Fibroblast of skin of left biceps (primary cell): ENCODE results near the gene SALL4.
"Not testable (repeated sequence)": the region's sequence is repeated elsewhere in the genome, so short reads cannot be mapped to it uniquely, and the experiment has no call there.

Experiments
- DNase-seq, 2 experiments: peaks; one replicate each; pipeline ENCODE4 v3.0.0-alpha.2; 2013; ENCODE audit warnings: low read depth in 2 of 2

The SALL4 gene

DNA sequence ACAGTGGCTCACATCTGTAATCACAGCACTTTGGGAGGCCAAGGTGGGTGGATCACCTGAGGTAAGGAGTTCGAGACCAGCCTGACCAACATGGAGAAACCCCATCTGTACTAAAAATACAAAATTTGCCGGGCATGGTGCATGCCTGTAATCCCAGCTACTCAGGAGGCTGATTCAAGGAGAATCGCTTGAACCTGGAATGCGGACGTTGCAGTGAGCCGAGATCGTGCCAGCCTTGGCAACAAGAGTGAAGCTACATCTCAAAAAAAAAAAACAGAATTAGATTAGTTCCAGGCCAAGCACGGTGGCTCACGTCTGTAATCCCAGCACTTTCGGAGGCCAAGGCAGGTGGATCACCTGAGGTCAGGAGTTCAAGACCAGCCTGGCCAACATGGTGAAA lies 36.9 kb downstream of the SALL4 start:
- DNase-seq, result not testable (repeated sequence)

DNA sequence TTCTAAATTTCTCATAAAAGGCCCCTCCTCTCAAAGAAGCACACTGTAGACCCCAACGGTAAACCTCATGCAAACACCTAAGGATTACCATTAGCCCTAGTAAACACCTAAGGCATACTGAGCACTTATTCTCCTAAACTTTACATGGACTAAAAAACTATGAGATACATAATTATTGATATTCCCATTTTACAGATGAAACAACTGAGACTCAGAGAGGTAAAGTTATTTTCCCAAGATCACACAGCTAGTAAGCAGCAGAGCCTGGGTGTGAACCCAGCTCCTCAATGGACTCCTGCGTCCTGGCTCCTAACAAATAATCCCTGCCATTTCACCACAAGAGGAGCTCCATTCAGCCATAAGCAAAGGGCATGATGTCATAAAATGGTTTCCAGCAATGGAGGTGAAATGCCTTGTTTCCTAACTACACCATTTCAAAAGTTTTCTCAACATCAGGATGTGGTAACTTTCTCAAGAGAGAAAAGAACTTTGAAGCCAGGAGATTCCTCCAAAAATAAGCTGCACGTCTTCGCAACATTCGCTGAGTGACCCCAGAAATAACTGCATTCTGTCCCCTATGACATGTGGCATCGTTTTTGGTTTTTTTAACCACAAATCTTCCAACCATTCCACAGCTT lies 38.2 kb downstream of the SALL4 start:
- no peak for DNase-seq

DNA sequence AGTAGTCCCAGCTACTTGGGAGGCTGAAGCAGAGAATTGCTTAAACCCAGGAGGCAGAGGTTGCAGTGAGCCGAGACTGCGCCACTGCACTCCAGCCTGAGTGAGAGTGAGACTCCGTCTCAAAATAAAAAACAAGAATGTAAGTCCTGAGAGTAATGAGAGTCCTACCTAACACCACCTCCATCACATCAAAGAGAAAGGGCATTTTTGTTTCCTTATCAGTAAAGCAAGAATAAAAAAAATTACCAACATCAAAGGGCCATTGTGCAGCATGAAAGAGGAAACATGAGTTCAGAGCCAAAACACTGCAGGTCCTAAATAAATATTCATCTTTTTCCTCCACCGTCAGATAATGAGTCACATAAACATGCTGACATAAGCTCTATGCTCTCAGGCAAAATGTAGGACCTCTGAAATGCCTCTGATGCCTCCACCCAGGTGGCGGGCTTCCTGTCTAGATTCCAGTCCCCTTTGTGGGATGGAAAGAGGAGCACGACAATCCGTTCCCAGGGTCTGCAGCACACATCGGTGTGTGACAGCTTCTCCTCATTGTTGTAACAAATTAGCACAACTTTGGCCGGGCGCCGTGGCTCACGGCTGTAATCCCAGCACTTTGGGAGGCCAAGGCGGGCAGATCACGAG lies 41.3 kb downstream of the SALL4 start:
- DNase-seq, result no peak

DNA sequence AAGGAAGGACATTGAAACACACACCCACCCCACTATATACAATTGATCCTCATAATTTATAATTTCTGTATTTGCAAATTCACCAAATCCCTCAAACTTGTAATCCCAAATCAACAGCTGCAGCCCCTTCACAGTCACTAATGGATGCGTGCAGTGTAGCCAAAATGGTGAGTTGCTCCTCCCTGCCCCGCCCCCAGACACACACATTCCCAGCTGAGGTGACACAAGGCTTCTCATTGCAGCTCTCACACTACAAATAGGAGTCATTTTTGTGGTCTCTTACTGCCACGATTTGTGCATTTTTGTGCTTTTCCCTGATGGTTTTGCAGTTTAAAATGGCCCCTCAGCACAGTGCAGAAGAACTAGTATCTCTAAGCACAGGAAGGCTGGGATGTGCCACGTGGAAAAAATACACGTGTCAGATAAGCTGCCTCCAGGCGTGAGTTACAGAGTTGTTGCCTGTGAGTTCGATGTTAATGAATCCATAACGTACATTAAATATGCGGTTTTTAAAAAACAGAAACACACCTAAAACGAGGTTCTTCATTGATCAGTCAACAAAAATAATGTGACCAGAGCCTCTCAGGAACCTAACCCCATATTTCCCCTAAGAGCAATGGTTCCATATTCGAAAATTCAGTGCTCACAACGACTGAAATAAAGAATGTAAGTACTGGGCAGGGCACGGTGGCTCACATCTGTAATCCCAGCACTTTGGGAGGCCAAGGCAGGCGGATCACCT lies 42.4 kb downstream of the SALL4 start:
- DNase-seq, result no peak

DNA sequence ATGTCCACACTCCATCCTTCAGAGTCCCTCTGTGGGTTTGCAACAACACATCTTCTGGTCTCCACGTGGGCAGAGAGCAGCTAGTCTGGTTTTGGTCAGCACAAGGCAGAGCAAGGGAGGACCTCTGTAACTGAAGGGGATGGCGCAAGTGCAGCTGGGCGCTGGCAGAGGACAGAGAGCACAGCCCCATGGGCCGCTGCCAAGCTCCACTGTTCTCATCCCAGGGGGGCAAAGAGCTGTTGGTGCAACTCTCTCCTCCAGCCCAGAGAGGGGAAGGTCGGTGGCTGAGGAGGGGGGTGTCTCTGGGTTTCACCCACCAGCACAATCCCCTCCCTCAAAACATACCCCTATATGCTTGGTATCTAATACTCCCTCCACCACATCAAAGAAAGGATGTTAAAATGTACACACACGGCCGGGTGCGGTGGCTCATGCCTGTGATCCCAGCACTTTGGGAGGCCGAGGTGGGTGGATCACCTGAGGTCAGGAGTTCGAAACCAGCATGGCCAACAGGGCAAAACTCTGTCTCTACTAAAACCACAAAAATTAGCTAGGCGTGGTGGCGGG lies 43.3 kb downstream of the SALL4 start:
- no peak for DNase-seq

DNA sequence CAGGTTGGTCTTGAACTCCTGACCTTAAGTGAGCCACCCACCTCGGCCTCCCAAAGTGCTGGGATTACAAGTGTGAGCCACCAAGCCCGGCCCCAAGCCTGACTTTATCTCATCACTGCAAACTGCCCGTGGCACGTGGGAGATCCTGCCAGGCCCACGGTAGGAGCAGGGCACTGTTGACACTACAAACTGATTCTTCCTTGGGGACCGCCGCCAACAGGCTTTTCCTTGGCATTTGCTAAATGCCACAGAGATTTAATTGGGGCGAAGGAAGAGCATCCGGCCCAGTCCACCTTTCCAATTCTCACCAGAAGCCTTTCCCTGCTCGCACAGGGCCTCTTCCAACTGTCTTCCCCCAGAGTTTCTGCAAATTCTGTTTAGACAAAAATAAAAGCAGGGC lies 45.1 kb downstream of the SALL4 start:
- no peak for DNase-seq

GRCh38 chr20:51756653-51757052 lies 45.7 kb downstream of the SALL4 start:
- no peak for DNase-seq

GRCh38 chr20:51753220-51753619 lies 49.1 kb downstream of the SALL4 start:
- DNase-seq, result not testable (repeated sequence)

DNA sequence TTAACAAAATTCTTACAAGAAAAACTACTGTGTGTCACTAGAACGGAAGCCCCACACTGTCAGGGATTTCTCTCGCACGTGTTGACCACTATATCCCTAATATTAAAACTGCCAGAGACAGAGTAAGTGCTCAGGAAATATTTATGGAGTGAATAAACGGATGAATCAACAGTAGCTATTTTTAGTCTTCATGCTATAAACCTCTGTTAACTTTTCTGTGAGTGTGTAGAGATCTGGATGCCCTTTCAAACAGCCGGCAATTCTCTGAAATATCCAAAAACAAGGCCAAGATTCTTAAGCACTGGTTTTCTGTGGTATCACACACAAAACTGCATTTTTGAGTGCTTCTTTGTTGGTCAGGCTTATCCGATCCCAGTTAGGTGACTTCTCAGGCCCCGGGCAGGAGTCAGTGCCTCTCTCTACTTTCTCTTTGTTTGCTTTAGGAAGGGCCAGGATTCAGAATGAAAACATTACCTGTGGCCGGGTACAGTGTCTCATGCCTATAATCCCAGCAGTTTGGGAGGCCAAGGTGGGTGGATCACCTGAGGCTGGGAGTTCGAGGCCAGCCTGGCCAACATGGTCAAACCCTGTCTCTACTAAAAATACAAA lies 49.9 kb downstream of the SALL4 start:
- DNase-seq, result peak; percentile 69 to 74

DNA sequence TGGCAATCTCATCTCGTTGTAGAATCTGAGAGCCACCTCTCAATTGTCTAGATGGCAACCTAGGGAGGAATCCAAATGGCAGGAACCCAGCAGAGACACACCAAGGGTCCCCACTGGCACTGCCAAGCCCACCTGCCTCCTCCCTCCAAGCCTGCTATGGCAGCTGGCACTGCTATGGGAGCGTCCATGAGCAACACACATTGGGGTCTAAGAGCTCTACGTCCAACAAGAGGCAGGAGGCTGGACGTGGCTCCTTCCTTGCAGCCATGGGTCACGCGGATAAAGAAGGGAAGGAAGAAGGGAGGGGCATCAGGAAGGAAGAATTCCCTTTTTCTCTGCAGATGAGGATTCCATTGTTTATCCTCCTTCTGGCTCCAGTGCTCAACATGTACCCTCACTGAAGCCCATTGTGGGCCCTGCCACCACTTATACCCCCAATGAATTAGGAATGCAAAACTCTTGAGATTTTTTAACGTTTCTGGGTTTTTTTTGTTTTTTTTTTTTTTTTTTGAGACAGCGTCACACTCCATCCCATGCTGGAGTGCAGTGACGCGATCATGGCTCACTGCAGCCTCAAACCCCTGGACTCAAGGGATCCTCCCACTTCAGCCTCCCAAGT lies 51.4 kb downstream of the SALL4 start:
- no peak for DNase-seq

DNA sequence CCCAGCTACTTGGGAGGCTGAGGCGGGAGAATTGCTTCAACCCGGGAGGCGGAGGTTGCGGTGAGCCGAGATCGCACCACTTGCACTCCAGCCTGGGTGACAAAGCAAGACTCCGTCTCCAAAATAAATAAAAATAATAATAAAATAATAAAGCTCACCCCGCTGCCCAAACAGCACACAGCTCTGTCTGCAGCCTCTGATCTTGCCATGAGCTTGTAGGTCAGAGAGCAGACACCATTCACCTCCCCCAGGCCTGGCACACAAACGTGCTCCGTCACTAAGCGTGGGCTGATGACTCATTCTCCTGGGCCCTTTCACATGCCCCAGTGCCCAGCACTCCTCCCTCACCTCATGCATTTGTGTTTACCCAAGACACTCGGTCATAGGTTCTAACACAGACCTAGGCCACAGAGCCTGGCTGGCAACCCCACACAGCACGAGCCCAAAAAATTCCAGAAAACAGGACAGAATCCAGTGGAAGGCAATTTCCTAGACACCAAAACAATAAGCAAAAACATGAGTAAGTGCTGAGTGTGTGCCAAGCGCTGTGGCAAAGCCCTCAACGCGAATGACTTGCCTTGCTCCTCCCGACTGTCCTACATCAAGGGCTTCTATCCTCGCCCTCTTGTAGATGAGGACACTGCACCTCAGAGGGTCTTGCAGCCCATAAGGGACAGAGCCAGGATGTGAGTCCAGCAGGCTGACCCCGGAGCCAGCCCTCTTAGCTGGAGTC lies 52.1 kb downstream of the SALL4 start:
- DNase-seq, result no peak

DNA sequence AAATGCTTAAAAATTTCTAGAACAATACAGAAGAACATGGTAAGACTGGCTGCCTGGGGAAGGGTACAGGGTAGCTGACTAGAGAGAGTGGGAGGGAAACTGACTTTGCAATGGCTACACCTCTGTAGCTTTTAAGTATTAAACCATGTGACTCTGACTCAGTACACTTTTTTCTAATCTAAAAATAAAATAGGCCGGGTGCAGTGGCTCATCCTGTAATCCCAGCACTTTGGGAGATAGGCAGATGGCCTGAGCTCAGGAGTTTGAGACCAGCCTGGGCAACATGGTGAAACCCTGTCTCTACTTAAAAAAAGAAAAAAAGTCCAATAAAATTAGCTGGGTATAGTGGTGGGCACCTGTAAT lies 52.7 kb downstream of the SALL4 start:
- no peak for DNase-seq

DNA sequence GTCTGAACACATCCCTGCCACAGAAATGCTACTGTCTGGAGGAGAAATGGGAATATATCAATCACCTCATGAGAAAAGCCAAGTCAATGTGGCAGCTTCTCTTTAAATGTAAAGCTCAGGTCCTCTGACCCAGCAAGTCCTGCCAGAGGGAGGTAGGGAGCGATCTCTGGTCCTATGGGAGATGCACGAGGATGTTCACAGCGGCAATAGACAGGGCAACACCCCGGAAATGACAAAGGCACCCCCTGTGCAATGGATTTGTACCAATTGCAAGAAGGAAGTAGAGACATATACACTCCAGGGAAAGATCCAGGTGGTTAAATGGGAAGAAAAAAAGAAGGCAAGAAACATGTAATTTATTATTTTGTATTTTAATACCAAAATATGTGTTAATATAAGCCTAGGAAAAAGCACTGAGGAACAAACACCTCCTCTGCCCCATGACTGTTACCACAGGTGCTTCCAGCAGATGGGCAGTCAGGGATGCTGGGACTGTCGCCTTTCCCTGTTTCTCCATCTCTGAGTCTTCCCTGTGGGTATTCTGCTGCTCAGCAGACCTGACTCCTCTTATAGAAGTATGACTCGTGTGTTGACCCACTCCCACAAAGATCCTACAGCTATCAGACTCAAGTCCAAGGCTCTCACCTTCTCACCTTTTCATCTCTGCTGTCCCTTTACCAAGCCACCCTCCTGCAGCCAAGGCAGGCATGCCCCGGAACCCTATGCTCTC lies 55.0 kb downstream of the SALL4 start:
- DNase-seq, result no peak

DNA sequence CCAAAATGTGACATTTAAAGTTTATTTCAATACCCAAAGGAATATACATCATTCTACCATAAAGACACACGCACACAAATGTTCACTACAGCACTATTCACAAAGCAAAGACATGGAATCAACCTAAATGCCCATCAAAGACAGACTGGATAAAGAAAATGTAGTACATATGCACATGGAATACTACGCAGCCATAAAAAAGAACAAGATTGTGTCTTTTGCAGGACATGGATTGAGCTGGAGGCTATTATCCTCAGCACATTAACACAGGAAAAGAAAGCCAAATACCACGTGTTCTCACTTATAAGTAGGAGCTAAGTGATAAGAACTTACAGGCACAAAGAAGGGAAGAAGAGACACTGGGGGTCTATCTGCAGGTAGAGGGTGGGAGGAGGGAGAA lies 56.5 kb downstream of the SALL4 start:
- no peak for DNase-seq

DNA sequence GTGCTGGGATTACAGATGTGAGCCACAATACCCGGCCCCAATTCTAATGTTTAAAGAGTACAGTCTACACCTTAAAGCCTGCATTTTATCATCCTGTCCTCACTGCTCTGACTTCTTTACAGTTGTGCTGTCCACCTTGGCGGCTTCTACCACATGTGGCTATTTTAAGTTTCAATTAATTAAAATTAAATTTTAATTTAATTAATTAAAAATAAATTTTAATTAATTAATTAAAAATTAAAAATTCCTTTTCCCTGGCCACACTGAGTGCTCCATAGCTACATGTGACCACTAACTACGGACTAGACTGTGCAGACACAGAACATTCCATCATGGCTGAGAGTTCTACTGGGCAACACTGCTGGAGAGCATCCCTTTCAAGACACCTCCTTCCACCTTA lies 61.5 kb downstream of the SALL4 start:
- DNase-seq, result no peak

GRCh38 chr20:51740308-51740707 lies 62.0 kb downstream of the SALL4 start:
- not testable (repeated sequence) for DNase-seq

DNA sequence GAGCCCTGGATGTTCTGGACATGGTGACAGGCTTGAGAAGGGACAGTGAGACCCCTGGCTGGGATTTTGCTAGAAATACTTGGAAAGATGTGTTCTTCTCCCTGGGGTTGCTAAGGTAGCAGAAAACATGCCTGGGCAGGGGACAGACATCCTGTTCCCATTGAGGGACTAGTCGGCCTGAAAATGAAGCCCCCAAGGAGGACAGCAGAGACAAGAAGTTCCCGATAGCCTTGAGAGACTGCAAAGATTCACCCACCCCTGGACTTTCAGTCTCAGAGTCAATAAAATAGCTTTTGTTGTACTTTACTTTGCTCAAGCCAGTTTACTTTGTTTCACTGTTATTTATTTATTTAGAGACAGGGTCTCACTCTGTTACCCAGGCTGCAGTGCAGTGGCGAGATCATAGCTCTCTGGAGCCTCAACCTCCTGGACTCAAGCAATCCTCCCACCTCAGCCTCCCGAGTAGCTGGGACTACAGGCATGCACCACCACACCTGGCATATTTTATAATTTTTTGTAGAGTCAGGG lies 62.5 kb downstream of the SALL4 start:
- DNase-seq, result no peak

- DNase-seq, result no peak
These were observed 63.4 kb downstream of the SALL4 start for GRCh38 chr20:51738877-51739447.

- not testable (repeated sequence) for DNase-seq
These were observed 64.1 kb downstream of the SALL4 start for GRCh38 chr20:51738261-51738660.

DNA sequence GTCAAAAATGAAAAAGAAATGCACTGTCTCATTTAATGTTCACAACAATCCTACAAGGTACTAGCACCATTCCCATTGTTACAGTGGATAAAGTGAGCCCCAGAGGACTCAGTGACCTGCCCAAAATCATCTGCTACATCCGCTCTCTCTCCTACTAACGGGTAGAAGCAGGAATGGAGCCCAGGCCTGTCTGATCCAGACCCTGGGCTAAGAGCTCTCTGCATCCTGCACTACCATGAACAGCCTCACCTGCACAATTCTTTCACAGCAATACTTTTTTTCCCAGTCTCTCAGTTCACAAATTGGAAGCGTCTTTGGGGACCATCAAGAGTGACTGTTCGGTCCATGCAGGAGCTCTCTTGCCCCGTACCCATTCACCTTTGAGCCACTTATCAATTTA lies 65.4 kb downstream of the SALL4 start:
- no peak for DNase-seq
